HL-60/S4 treated with phorbol 12-myristate 13-acetate at 8.2 ng/mL for 4 days and 3 days (cell line): ENCODE results near the gene MEI4.
"Not testable (repeated sequence)": the region's sequence is repeated elsewhere in the genome, so short reads cannot be mapped to it uniquely, and the experiment has no call there.

Experiments used
- in situ Hi-C: fragments of 300-500 bp; cut with MboI; formaldehyde crosslinking; loops from 2 replicates; pipeline ENCODE4 v1.15.0; 2022; ENCODE audit warnings: low sequenced_read_pairs

Gene MEI4

DNA sequence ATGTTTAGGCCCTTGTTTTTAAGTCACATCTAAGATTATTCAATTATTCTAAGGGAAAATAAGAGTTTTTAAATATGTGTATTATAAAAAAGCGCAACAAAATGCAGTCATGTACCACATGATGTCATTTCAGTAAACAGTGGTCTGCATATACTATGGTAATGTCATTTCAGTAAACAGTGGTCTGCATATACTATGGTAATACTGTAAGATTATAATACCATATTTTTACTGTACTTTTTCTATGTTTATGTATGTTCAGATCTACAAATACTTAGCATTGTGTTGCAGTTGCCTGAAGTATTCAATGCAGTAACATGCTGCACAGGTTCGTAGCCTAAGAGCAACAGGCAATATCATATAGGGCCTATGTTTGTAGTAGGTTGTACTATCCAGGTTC is 21.4 kb downstream of the MEI4 start:
- in situ Hi-C loops: no loop called here

GRCh38 chr6:77678048-77678447 is 25.2 kb downstream of the MEI4 start:
- in situ Hi-C loops: no loop called here

DNA sequence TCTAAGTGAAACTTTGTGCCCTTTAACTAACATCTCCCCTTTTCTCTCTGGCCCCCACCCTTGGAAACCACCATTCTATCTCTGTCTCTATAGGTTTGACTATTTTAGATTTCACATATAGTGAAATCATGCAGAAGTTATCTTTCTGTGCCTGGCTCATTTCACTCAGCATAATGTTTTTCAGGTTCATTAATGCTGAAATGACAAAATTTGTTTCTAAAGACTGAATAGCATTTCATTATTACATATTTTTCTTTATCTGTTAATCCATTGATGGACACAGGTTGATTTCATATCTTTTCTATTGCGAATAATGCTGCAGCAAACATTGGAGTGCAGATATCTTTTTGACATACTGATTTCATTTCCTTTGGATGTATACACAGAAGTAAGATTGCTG is 30.7 kb downstream of the MEI4 start:
- in situ Hi-C loops: no loop called here

DNA sequence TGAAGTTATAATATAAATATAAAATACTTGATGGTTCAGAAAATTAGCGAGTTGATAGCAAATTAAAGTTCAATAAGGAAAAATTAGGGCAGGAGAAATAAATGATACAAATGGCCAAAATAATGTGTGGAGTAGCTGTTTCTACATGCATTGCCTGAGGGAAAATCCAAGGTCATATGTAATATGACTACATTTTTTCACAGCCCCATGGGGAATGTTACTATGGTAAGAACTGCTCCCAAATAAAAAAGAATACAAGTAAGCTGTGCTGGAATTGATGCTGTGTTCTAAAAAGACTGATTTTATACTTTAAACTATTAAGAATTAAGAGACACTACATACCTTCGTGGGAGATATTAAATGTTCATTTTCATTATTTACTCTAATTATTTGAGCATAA is 34.1 kb downstream of the MEI4 start:
- in situ Hi-C loops: no loop called here

GRCh38 chr6:77688649-77689048 is 35.8 kb downstream of the MEI4 start:
- in situ Hi-C loops: no loop called here

DNA sequence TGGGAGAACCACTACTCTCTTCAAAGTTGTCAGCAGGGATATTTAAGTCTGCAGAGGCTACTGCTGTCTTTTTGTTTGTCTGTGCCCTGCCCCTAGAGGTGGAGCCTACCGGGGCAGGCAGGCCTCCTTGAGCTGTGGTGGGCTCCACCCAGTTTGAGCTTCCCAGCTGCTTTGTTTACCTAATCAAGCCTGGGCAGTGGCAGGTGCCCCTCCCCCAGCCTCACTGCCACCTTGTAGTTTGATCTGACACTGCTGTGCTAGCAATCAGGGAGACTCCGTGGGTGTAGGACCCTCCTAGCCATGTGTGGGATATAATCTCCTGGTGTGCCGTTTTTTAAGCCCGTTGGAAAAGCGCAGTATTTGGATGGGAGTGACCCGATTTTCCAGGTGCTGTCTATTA is 47.3 kb downstream of the MEI4 start:
- in situ Hi-C loops: not testable (repeated sequence)

GRCh38 chr6:77707603-77708002 is 54.8 kb downstream of the MEI4 start:
- in situ Hi-C loops: no loop called here

- in situ Hi-C loops: no loop called here
These were observed 62.7 kb downstream of the MEI4 start for GRCh38 chr6:77715588-77715987.

DNA sequence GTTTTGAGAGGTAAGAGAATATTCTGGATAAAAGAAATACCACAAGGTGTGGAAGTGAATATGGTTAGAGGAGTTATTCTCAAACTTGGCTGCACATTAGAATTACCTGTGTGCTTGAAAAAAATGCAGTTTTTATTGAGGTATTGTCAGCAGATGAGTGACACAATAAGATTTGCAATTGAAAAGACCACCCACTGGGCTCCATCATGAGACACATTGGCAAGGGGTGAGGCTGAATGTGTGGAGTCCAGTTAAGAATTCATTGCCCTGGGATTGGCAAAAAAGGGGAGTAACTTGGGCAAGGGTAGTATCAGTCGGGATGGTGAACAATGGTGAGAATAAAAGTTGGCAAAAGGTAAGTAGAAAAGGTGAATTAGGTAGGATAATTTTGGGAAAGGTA is 63.5 kb downstream of the MEI4 start:
- in situ Hi-C loops: no loop called here

GRCh38 chr6:77736010-77736409 is 83.2 kb downstream of the MEI4 start:
- in situ Hi-C loops: not testable (repeated sequence)

DNA sequence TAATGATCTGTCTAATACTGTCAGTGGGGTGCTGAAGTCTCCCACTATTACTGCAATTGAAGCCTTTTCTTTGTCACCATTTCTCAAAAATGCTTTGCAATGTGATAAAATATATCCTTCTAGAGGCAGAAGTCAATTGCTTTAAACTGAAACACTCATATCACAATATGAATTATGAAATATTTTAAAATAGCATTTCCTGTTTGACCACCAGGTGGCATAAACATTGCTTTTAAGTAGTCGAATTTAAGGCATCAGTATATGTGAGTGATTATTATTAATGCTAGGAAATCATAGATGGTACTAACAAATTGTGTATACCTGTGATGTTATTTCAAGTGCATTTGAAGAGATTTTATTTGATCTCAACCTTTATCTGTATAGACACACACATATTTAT is 87.5 kb downstream of the MEI4 start:
- in situ Hi-C loops: no loop called here

DNA sequence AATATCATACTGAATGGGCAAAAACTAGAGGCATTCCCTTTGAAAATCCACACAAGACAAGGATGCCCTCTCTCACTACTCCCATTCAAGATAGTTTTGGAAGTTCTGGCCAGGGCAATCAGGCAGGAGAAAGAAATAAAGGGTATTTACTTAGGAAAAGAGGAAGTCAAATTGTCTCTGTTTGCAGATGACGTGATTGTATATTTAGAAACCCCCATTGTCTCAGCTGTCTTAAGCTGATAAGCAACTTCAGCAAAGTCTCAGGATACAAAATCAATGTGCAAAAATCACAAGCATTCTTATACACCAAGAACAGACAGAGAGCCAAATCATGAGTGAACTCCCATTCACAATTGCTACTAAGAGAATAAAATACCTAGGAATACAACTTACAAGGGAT is 99.3 kb downstream of the MEI4 start:
- in situ Hi-C loops: not testable (repeated sequence)

DNA sequence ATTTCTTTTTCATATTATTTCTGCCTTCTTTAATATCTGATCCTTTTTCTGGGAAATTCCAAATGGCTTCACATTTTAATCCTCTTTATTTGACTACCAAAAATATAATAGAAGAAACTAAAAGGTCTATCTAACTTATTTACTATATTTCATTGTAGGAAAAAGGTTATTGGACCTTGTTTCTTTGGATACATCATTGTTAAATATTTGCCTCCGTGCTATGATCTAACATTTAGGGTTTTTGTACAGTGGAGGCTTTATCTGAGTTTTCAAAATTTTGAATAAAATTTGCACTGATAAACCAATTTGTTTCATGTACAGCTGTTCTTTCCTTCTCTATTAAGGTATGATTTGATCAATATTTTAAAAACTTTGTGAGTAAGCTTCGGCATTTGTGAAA is 109.5 kb downstream of the MEI4 start:
- in situ Hi-C loops: no loop called here

- in situ Hi-C loops: no loop called here
These were observed 110.3 kb downstream of the MEI4 start for GRCh38 chr6:77763124-77763523.

DNA sequence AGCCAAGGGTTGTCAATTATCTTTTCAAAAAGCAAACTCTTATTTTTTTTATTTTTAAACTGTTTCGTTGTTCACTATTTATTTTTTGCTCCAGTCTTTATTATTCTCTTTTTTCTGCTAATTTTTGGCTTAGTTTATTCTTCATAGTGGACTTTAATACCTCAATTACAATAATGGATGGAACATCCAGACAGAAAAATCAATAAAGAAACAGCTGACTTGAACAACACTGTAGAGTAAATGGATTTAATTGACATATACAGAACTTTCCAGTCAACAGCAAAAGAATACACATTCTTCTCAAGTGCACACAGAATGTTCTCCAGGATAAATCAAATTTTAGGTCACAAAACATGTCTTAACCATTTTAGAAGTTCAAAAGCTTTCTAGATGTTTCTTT is 111.5 kb downstream of the MEI4 start:
- in situ Hi-C loops: no loop called here

- in situ Hi-C loops: no loop called here
These were observed 120.5 kb downstream of the MEI4 start for GRCh38 chr6:77773157-77773822.

DNA sequence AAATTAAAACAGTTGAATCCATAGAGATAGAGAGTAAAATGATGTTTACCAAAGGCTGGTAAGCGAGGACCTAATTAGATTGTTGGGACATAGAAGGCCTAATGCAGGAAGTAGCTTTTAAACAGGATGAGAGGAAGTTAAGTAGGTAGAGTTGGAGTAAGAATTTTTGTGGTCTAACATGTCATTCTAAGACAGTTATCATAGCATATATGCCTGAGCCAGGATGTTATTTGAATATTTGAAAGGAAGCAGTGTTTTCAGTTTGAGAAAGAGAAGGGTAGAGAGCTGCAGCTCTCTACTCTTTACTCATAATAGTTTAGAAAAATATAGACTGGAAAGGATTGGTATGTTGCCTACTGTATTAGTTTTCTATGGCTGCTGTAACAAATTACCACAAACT is 121.6 kb downstream of the MEI4 start:
- in situ Hi-C loops: no loop called here

GRCh38 chr6:77776441-77776840 is 123.6 kb downstream of the MEI4 start:
- in situ Hi-C loops: no loop called here

- in situ Hi-C loops: no loop called here
These were observed 125.7 kb downstream of the MEI4 start for GRCh38 chr6:77778527-77778926.

GRCh38 chr6:77786935-77787629 is 134.2 kb downstream of the MEI4 start:
- in situ Hi-C loops: no loop called here

DNA sequence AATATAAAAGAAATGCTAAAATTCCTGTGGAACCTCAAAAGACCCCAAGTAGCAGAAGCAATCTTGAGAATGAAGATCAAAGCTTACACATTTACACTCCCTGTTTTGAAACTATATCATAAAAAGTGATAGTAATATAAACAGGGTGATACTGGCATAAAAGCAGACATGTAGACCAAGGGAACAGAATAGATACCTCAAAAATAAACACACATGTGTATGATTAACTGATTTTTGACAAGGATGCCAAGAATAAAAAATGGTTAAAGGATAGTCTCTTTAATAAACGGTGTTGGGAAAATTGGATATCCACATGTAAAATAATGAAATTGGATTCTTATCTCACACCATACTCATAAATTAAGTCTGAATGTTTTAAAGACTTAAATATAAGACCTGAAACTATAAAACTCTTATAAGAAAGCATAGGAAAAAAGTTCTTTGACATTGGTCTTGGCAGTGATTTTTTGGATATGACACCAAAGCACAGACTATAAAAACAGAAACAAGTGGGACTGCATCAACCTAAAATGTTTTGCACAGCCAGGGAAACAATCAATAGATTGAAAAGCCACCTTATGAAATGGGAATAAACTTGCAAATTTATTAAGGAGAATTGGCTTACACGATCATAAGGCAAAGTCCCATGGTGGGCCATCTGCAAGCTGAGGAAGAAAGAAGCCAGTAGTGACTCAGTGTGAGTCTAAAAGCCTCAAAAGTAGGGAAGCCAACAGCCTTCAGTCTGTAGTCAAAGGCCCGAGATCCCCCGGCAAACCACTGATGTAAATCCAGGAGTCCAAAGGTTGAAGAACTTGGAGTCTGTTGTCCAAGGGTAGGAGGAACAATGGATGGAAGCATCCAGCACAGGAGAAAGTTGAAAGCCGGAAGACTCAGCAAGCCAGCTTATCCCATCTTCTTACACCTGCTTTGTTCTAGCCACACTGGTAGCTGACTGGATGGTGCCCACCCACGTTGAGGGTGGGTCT is 144.3 kb downstream of the MEI4 start:
- in situ Hi-C loops: no loop called here

DNA sequence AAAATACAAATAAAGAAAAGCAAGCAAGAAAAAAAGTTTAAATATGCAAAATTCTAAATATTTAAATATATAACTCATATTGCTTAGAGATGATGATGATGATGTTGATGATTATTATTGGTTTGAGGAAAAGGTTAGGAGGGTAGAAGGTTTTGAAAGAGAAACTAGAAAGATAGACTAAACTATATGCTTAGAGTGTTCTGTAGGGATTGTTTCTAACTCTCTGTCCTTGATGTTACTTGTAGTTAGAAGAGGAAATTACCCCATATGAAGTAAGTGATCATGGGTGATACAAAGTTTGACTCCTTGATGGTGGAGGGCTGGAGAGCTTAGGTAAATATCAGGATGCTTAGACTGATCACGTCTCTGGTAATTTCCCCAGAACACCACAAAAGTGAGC is 159.5 kb downstream of the MEI4 start:
- in situ Hi-C loops: no loop called here
